ENCODE data around the gene ACTR3.

DNA sequence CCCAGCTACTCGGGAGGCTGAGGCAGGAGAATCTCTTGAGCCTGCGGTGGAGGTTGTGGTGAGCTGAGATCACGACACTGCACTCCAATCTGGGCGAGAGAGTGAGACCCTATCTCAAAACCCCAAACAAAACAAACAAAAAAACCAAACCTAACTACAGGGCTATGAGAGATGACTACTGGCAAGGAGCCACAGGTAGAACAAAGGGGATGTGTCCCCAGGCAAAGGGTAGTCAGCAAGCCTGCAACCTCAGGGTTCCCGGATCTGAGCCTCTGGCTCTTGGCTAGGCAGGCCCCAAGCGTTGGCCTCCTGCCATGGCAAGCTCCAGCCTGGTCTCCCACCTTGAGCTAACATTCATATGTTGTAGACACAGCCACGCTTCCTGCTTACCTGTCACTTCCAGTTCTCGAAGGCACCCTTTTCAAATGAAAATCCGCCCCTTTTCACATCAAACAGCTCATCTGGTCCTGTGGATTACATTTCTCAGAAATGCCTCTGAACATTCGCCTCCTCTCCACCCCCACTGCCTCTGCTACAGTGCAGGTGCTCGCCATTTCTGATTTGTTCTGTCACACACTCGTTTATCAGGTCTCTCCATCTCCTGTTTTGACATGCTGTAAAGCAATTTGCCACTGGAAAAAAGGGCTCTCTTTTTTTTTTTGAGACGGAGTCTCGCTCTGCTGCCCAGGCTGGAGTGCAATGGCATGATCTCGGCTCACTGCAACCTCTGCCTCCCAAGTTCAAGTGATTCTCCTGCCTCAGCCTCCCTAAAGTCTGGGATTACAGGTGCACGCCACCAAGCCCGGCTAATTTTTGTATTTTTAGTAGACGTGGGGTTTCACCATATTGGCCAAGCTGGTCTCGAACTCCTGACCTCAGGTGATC, 13.1 kb upstream of the ACTR3 start:
- TF ChIP-seq POLR2AphosphoS5 (IDR thresholded peaks at IDR 0.05; ENCODE audit: low read depth) = no peak
- TF ChIP-seq, protein P1, sequence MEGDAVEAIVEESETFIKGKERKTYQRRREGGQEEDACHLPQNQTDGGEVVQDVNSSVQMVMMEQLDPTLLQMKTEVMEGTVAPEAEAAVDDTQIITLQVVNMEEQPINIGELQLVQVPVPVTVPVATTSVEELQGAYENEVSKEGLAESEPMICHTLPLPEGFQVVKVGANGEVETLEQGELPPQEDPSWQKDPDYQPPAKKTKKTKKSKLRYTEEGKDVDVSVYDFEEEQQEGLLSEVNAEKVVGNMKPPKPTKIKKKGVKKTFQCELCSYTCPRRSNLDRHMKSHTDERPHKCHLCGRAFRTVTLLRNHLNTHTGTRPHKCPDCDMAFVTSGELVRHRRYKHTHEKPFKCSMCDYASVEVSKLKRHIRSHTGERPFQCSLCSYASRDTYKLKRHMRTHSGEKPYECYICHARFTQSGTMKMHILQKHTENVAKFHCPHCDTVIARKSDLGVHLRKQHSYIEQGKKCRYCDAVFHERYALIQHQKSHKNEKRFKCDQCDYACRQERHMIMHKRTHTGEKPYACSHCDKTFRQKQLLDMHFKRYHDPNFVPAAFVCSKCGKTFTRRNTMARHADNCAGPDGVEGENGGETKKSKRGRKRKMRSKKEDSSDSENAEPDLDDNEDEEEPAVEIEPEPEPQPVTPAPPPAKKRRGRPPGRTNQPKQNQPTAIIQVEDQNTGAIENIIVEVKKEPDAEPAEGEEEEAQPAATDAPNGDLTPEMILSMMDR (IDR thresholded peaks at IDR 0.05; ENCODE audit: insufficient read depth, low read length) = no peak
- TF ChIP-seq, protein P2, sequence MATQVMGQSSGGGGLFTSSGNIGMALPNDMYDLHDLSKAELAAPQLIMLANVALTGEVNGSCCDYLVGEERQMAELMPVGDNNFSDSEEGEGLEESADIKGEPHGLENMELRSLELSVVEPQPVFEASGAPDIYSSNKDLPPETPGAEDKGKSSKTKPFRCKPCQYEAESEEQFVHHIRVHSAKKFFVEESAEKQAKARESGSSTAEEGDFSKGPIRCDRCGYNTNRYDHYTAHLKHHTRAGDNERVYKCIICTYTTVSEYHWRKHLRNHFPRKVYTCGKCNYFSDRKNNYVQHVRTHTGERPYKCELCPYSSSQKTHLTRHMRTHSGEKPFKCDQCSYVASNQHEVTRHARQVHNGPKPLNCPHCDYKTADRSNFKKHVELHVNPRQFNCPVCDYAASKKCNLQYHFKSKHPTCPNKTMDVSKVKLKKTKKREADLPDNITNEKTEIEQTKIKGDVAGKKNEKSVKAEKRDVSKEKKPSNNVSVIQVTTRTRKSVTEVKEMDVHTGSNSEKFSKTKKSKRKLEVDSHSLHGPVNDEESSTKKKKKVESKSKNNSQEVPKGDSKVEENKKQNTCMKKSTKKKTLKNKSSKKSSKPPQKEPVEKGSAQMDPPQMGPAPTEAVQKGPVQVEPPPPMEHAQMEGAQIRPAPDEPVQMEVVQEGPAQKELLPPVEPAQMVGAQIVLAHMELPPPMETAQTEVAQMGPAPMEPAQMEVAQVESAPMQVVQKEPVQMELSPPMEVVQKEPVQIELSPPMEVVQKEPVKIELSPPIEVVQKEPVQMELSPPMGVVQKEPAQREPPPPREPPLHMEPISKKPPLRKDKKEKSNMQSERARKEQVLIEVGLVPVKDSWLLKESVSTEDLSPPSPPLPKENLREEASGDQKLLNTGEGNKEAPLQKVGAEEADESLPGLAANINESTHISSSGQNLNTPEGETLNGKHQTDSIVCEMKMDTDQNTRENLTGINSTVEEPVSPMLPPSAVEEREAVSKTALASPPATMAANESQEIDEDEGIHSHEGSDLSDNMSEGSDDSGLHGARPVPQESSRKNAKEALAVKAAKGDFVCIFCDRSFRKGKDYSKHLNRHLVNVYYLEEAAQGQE (IDR thresholded peaks at IDR 0.05; ENCODE audit: insufficient replicate concordance, low read depth) = no peak
- TF ChIP-seq GABPA (IDR thresholded peaks at IDR 0.05; ENCODE audit: low read depth) = no peak
- no peak for TF ChIP-seq SPI1 (IDR thresholded peaks at IDR 0.05; ENCODE audit: borderline replicate concordance, low read depth)

Data from HL-60 (cell line).